ENCODE measurements around the gene RANBP10.
"Not testable (repeated sequence)": the region's sequence is repeated elsewhere in the genome, so short reads cannot be mapped to it uniquely, and the experiment has no call there.

The RANBP10 gene

DNA sequence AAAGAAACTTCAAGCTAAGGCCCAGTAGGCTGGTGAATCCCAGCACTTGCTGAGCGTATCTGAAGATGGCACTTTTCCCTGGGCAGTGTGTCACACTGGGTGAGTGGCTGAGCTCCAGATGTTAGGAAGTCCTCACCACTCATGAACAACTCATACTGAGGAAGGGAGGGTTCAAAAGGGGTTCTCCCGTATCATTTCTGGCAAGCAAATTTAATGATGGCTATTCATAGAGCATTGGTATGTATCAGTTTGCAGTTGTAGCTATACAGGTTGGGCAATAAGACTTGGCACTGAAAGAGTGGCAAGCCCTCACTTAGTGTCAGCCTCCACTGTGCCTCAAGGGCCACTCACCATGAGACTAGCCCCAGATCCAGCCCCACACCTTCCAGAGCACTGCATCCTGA, 98.0 kb downstream of the RANBP10 start:
- no peak for DNase-seq

DNA sequence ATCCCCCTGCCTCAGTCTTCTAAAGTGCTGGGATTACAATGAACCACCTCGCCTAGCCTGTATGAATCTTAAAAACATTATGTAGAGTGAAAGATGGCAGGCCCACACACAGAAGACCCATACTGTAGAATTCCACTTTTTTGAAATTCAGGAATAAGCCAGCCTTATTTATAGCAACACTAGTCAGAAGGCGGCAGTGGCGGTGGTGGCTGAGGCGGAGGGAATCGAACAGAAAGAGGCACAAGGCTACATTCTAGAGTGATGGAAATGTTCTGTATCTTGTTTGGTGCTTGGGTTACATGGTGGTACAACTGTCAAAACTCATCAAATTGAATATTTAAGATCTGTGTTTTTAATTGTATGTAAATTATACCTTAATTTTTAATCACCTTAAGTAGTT, 98.6 kb downstream of the RANBP10 start:
- DNase-seq = no peak

DNA sequence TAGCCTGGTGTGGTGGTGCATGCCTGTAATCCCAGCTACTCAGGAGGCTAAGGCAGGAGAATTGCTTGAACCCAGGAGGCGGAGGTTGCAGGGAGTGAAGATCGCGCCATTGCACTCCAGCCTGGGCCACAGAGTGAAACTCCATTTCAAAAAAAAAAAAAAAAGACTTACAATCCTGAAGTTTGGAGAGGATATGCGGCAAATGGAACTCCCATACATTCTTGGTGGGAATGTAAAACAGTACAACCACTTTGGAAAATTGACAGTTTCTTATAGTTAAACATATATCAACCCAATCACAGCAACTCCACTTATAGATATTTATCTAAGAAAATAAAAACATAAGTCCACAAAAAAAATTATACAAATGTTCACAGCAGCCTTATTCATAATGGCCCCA, 99.2 kb downstream of the RANBP10 start:
- DNase-seq = no peak

DNA sequence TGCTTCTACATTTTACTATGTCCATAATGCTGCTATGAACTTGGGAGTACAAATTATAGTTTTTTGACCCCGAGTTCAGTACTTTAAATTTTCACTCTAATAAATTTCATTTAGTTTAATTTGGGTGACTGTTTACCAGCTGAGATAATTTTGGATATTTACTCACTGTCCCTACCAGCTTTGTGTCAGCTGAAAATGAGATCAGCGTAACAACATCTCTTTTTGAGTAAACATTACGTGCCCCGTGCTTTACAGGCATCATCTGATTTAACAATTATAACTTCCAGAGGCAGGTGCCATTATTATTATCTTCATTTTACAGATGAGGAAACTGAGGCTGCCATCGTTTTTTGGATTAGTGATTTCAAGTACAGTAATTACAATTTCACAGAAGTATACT, 102.2 kb downstream of the RANBP10 start:
- DNase-seq = no peak

DNA sequence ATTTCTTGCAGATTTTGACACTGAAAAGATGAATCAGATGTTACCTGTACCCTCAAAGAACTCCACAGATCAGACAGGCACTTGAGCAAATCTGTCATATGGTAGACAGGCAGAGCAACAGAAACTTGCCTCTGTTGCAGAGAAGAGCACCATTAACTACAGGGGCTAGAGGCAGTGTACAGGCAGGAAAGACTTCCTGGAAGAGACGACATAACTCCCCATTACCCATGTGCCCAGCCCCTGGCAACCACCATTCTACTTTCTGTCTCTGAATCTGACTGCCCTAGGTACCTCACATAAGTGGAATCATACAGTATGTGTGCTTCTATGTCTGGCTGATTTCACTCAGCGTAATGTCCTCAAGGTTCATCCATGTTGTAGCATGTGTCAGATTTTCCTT, 102.7 kb downstream of the RANBP10 start:
- no peak for DNase-seq

DNA sequence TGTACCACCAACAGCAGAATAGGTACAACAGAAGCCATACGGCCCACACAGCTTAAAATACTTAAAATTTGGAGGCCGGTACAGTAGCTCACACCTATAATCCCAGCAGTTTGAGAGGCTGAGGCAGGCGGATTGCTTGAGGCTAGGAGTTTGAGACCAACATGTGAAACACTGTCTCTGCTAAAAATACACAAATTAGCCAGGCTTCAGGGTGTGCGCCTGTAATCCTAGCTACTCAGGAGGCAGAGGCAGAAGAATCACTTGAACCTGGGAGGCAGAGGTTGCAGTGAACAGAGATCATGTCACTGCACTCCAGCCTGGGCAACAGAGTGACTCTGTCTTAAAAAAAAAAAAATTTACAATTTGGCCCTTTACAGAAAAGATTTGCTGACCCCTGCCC, 104.2 kb downstream of the RANBP10 start:
- no peak for DNase-seq

DNA sequence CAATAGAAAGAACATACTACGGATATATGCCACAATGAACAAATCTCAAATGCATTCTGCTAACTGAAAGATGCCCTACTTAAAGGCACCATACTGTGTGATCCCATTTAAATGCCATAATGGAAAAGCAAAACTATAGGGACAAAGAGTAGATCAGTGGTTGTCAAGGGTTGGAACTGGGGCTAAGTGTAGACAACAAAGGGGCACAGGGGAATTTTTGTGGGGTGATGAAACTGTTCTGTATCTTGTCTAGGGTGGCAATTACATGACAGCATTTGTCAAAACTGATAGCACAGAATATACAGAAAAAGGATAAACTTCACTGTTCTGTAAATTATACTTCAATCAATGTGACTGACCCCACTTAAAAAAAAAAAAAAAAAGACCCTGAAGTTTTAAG, 104.9 kb downstream of the RANBP10 start:
- peak in 1 of 2 experiments; percentile 16 for DNase-seq

DNA sequence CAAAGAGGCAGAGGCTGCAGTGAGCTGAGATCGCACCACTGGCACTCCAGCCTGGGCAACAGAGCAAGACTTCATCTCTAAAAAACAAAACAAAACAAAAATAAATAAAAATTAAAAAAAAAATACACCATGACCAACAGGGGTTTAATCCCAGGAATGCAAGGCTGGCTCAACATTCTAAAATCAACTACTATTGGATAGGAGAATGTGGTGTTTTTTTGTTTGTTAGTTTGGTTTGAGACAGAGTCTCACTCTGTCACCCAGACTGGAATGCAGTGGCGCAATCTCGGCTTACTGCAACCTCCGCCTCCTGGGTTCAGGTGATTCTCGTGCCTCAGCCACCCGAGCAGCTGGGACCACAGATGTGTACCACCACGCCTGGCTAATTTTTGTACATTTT, 107.1 kb downstream of the RANBP10 start:
- DNase-seq = no peak

DNA sequence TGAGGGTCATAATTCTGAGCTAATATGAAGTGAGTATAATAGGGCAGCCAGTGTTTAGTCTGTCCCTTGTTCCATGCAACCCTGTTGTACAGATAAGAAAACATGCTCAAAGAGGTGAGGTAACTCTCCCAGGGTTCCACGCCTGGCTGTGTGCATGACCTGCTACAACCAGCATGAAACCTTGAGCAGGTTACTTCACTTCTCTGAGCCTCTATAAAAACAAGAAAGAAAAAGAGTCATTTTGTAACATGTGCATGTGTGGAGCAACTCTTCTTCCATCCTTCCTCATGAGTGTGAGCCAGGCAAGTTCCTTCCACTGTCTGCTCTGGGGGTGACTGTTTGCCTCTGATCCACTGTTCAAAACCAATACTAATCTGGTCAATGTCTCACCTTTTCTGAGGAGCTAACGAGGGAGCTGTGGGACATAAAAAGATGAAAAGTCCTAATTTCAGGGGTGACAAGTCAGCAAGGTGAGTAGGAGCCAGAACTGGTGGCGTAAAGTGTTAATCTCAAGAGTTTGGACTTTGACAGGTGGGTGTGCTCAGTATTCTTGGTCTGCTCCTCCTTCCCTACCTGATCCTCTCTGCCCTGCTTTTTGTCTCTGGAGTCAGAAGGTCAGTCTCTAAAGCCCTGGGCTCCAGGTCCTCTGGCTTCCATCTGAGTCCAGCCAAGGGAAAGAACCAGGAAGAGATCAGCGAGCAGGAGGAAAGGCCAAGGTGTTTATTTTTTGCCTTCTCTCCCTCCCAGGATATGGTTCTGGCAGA, 108.8 kb downstream of the RANBP10 start:
- DNase-seq = no peak

DNA sequence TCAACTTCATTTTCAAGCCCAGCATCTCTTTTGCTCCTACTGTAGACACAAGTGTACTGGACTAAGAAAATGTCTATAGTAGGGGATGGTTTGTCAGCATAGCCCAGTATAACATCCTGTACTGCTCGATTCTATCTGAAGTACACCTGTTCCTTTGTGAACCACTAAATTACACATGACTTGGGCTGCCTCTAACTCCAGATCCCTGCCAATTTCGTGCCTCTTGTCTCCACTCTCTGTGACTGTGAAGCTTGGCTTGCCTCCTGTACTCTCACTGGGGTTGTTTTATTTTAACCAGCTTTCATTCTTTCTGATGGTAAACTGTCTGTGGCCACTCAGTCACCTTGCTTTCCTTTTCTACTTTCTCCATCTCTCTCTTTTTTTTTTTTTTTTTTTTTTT, 111.7 kb downstream of the RANBP10 start:
- peak; percentile 12 to 61 for DNase-seq

DNA sequence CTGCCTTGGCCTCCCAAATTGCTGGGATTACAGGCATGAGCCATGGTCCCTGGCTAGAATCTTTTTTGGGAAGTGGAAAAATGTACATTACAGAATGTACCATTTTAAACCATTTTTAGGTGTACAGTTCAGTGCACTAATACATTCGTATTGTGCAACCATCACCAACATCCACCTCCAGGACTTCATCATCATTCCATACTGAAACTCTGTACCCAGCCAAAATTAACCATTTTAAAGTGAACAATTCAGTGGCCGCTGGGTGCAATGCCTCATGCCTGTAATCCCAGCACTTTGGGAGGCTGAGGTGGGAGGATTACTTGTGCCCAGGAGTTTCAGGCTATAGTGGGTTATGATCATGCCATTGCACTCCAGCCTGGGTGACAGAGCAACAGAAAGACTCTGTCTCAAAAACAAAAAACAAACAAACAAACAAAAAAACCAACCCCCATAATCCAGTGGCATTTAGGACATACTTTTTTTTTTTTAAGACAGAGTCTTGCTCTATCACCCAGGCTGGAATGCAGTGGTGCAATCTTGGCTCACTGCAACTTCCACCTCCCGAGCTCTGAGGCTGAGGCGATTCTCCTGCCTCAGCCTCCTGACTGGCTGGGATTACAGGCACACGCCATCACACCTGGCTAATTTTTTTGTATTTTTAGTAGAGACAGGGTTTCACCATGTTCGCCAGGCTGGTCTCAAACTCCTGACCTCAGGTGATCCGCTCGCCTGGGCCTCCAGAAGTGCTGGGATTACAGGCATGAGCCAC, 112.7 kb downstream of the RANBP10 start:
- DNase-seq = not testable (repeated sequence)

DNA sequence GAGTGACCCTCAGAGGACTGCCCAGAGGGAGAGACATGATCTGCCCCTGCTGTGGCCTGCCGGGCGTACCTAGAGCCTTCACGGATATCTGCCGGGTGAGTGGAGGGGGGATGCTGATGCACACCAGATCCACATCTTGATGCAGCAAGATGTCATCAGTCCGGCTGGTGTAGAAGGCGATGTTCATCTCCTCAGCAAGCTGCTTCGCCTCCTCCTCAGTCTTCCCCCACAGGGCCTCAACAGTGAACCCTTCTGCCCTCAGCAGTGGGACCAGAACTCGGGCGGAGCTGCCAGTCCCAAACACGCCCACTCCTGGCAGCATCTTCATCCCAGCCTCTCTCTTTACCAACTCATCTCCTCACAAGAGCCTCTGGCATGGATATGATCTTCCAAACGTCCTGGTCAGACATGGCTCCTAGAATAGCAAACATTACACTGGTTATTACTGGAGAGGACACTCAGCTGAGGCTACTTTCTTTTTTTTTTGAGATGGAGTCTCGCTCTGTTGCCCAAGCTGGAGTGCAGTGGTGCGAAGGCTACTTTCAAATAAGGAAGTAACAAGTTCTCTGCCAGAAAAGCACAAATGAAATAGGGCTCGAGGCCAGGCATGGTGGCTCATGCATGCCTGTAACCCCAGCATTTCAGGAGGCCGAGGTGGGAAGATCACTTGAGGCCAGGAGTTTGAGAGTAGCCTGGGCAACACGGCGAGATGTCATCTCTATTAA, 120.8 kb downstream of the RANBP10 start:
- no peak for DNase-seq

DNA sequence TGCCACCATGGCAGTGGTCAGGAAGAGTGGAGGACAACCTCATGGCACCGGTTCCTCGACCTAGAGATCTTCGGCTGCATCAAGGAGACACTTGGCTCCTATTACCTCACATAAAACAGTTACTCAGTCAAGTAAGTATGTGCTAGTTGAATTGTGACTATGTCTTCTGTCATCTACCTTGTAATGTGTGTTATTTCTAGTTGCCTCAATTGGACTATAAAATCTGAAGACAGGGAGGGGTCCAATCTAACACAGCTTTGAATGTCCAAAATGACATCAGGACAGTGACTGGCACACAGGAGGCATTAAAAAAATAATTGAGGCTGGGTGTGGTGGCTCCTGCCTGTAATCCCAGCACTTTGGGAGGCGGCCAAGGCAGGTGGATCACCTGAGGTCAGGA, 122.6 kb downstream of the RANBP10 start:
- DNase-seq = no peak

DNA sequence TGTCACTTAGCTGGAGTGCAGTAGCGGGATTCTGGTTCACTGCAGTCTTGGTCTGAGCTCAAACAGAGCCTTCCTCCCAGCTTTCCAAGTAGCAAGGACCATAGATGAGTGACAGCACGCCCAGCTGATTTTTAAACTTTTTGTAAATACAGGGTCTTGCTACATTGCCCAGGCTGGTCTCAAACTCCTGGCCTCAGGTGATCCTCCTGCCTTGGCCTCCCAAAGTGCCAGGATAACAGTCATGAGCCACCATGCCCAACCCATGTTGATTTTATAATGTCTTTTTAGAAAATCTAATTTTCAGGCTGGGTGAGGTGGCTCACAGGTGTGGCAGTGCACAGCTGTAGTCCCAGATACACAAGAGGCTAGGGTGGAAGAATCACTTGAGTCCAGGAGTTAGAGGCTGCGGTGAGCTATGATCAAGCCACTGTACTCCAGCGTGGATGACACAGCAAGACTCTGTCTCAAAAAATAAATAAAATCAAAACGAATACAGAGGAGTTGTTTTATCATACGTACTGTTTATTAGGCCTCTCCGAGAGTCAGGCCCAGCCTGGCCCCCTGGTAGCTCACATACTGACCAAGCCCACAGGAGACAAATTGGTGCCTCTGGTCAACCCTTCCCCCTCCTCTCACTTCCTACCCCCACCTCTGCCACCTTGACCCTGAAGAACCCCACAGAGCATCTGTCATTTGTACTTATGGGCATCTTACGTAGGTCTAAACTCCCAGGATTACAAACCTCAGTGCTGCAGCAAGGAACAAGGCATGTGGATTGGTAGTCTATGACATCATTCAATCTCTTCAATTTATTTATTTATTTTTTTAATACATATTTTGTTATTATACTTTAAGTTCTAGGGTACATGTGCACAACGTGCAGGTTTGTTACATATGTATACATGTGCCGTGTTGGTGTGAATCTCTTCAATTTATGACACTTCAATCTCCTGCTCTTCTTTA, 126.1 kb downstream of the RANBP10 start:
- DNase-seq = no peak

DNA sequence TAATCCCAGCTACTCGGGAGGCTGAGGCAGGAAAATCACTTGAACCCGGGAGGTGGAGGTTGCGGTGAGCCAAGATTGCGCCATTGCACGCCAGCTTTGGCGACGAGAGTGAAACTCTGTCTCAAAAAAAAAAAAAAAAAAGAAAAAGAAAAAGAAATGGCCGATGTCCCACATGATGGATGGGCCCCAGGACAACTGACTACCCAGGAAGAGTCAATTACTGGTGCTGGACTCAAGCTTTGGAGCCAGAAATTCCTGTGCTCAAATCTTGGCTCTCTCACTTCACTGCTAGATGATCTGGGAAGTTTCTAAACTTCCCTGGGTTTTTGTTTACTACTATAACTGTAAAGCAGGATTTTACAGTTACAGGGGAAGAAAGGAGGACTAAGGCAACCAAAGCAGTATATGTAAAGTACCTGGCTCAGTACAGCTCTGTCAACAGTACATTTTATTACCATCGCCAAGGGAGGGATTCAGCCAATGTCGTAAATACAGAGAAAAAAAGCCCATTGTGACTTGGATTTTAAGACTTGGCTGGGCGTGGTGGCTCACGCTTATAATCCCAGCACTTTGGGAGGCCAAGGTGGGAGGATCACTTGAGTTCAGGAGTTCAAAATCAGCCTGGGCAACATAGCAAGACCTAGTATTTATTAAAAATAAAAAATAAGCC, 127.9 kb downstream of the RANBP10 start:
- no peak for DNase-seq

DNA sequence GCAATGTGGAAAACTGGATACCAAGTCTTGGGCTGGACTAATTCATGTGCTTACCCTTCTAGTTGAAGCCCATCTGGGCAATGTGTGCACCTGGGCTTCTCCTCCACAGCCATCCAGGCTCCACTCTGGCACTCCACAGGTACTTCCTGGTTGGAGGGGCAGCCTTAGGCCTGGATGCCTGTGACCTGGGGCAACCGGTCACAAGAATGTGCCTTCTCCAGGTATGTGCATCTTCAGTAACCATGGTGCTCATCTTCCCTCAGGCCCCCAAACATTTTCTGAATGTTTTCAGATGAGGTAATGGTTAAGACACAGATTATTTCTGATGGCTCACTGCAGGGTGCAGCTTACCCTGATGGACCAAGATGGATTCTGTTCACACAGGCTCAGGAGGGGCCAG, 128.6 kb downstream of the RANBP10 start:
- no peak for DNase-seq

DNA sequence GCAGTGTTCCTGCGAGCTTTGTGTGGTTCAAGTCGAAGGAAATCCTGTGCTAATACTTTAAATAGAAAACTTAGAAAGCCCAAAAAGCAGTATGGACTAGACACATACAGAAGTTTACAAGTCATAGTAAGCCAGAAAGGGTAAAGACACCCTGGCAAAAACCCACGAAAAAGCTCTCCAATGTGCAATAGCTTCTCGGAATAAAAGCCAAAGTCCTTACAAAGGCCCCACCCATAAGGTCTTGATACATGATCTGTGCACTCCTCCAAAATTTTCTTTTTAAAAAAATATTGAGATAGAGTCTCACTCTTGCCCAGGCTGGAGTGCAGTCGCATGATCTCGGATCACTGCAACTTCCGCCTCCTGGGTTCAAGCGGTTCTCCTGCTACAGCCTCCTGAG, 129.4 kb downstream of the RANBP10 start:
- DNase-seq = no peak

DNA sequence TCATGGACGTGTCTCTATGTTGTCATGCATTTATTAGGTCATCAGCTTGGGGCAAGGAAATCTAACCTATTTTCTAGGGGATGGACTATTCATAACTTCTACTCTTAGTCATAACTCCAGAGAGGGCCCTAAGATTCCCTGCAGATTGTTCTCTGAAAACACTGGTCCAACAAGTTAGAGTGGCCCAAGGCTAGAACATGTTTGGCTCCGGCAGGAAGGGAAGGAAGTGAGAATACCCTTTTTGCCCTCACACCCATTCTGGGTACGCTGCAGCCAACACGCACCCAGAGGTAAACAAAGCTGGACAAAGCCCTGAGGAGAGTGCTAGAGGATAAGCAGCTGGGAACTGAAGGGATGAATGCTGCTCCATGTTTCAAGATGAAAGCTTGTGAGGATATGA, 129.8 kb downstream of the RANBP10 start:
- no peak for DNase-seq

DNA sequence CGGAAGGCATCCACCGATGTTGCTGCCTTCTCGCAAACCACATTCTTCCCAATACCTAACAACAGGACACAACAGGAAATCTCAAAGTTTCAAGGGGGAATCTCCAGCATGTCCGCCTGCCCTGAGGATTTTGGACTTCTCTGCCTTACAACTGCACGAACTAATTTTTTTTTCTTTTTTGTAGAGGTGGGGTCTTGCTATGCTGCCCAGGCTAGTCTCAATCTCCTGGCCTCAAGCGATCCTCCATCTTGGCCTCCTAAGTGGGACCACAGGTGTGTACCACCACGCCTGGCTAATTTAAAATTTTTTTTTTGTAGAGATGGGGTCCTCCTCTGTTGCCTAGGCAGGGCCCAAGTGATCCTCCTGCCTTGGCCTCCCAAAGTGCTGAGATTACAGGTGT, 130.4 kb downstream of the RANBP10 start:
- DNase-seq = no peak

DNA sequence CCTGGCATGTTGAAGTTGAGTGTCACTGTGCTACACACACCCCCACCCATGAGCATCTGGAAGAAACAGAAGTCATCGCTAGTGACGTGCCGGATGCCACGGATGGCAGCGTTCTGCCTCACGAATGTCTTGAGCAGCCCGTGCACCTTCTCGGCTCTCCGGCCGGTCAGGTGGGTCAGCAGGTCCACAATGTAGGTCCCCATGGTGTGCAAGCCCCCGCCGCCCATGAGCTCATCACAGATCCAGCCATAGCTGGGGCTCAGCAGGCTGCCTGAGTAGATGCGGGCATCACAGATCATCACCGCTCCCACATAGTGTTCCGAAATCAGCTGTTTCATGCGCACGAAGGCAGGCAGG, 130.8 kb downstream of the RANBP10 start:
- DNase-seq = no peak

DNA sequence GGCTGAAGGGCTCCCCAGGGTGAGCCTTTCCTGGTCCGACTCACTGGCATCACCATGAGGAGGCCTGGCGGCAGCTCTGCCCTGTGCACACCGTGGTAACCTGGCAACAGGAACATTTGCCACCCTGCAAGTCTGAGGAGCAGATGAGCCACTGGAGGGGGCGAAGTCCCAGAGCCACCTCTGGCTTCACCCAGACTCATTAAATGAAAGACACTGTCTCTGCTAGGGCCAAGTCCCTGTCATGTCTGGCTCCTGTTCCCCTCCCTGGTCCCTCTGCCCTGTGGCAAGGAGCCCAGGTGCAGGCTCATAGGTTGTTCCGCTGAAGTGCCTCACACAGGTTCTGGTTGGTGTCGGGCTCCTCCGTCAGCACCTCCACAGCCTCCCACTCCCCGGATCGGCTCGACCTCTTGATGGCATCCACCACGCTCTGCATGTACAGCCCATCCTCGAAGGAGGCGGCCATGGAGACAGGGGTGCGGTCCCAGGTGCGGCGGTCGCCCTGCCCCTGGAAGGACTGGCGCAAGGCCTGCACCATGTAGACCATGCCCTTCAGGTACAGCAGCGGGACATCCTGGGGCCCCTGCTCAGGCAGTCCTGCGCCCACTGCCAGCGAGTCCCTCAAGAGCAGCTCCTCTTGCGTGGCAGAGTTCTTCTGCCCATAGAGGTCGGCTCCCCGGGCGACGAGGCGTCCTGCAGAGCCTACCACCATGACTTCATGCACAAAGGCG, 131.3 kb downstream of the RANBP10 start:
- DNase-seq = no peak
